B cell (primary cell): Measurements from ENCODE around the gene CCDC57. TPM values are rescaled to one million over a fixed set of nuclear protein-coding genes. Genes with fewer than 3 reads are reported as not detected.

Experiments
- ATAC-seq: fragments of 200-7000 bp; cut with Tn5 transposase; one replicate; pipeline ENCODE4 v1.10.0; 2021; ENCODE audit warnings: low read depth, mild to moderate bottlenecking, moderate number of reproducible peaks, moderate library complexity
- CTCF ChIA-PET: fragments of 350-600 bp; sonication (Branson Sonifier 250); formaldehyde crosslinking; loops from one replicate; lab custom pipeline; 2021; ENCODE audit warnings: antibody characterized with exemption, inconsistent platforms; lab: Charles Lee
- POLR2A ChIA-PET: fragments of 350-600 bp; sonication (Branson Sonifier 250); formaldehyde crosslinking; loops from one replicate; lab custom pipeline; 2021; ENCODE audit warnings: antibody characterized with exemption; lab: Charles Lee
- DNase-seq: peaks from one replicate; pipeline ENCODE4 v3.0.0; 2013
- H2AFZ ChIP-seq: 2 replicates; pipeline ENCODE4 v1.6.1; 2012; ENCODE audit warnings: mild to moderate bottlenecking, low read depth, low read length; ENCODE audit not compliant: insufficient read depth, poor library complexity, severe bottlenecking
- H3K27ac ChIP-seq, 2 donors: 1 replicate in 1 of 2; 2 replicates in 1 of 2; pipeline ENCODE4 v1.5.1; 2012 to 2013; ENCODE audit warnings: low read length in 2 of 2, mild to moderate bottlenecking in 2 of 2, moderate library complexity in 1 of 2
- H3K27me3 ChIP-seq, 4 experiments: fragments of 200-600 bp in 1 of 4; sonication (generic) in 1 of 4; replicated peaks in 1 of 4; 1 replicate in 2 of 4; 2 replicates in 2 of 4; pipeline versions ENCODE4 v1.6.1 to v1.7.0; 2013 to 2016; ENCODE audit warnings: low read length in 3 of 4, mild to moderate bottlenecking in 2 of 4, mixed read lengths in 1 of 4, moderate library complexity in 1 of 4; ENCODE audit not compliant: insufficient read depth in 4 of 4, control insufficient read depth in 3 of 4; ENCODE audit errors: control extremely low read depth in 1 of 4
- H3K36me3 ChIP-seq, 2 experiments: replicated peaks in 1 of 2; 1 replicate in 1 of 2; 2 replicates in 1 of 2; pipeline versions ENCODE4 v1.6.1 to v1.7.1; 2013; ENCODE audit warnings: low read length in 1 of 2; ENCODE audit not compliant: insufficient read depth in 2 of 2, control insufficient read depth in 1 of 2; ENCODE audit errors: control extremely low read depth in 1 of 2, extremely low read depth in 1 of 2
- H3K4me1 ChIP-seq, 2 donors: fragments of 200-600 bp in 1 of 2; sonication (generic) in 1 of 2; 1 replicate in 1 of 2; 2 replicates in 1 of 2; pipeline versions ENCODE4 v1.5.1 to v1.6.1; 2013 to 2017; ENCODE audit warnings: low read length in 2 of 2; ENCODE audit not compliant: control insufficient read depth in 2 of 2, insufficient read depth in 2 of 2
- H3K4me2 ChIP-seq: replicated peaks from 2 replicates; pipeline ENCODE3; 2012; ENCODE audit warnings: mild to moderate bottlenecking, low read depth, low read length; ENCODE audit not compliant: poor library complexity, severe bottlenecking
- H3K4me3 ChIP-seq, 5 experiments: fragments of 200-600 bp in 1 of 5; sonication (generic) in 1 of 5; 1 replicate in 3 of 5; 2 replicates in 2 of 5; pipeline versions ENCODE4 v1.5.1 to v1.7.0; 2011 to 2016; ENCODE audit warnings: low read length in 4 of 5, mild to moderate bottlenecking in 4 of 5, low read depth in 2 of 5, control low read depth in 1 of 5, moderate library complexity in 1 of 5; ENCODE audit not compliant: insufficient read depth in 1 of 5; ENCODE audit errors: control extremely low read depth in 1 of 5, extremely low read depth in 1 of 5
- H3K79me2 ChIP-seq: fragments of 200-600 bp; sonication (generic); one replicate; pipeline ENCODE4 v1.6.0; 2016; ENCODE audit warnings: low read length; ENCODE audit not compliant: control insufficient read depth, insufficient read depth
- H3K9ac ChIP-seq: fragments of 200-600 bp; sonication (generic); 2 replicates; pipeline ENCODE4 v1.6.1; 2017; ENCODE audit warnings: mild to moderate bottlenecking, low read length, moderate library complexity
- H3K9me3 ChIP-seq, 3 donors: one replicate each; pipeline versions ENCODE4 v1.6.1 to v1.7.1; 2013; ENCODE audit warnings: low read length in 2 of 3; ENCODE audit not compliant: control insufficient read depth in 2 of 3, insufficient read depth in 1 of 3; ENCODE audit errors: control extremely low read depth in 1 of 3
- H4K20me1 ChIP-seq: 2 replicates; pipeline ENCODE4 v1.6.0; 2012; ENCODE audit warnings: mild to moderate bottlenecking, low read length; ENCODE audit not compliant: insufficient read depth, control insufficient read depth, poor library complexity, severe bottlenecking
- H3K27ac Mint-ChIP-seq: one replicate; pipeline ENCODE4 v1.8.0; 2021; ENCODE audit warnings: mixed read lengths
- H3K27me3 Mint-ChIP-seq: one replicate; pipeline ENCODE4 v1.8.0; 2021; ENCODE audit warnings: mixed read lengths
- H3K4me1 Mint-ChIP-seq: one replicate; pipeline ENCODE4 v1.8.0; 2021; ENCODE audit warnings: mixed read lengths
- H3K4me3 Mint-ChIP-seq: one replicate; pipeline ENCODE4 v1.8.0; 2021; ENCODE audit warnings: mixed read lengths
- H3K9me3 Mint-ChIP-seq: one replicate; pipeline ENCODE4 v1.8.0; 2022; ENCODE audit warnings: mixed read lengths; ENCODE audit not compliant: insufficient read depth
- CTCF ChIP-seq: fragments of 200-600 bp; IDR thresholded peaks from one replicate; pipeline ENCODE4 v1.8.0; 2022; ENCODE audit warnings: antibody characterized with exemption, mild to moderate bottlenecking
- EZH2 ChIP-seq: IDR thresholded peaks from 2 replicates; pipeline ENCODE4 v1.6.1; 2012; ENCODE audit warnings: borderline replicate concordance, low read depth, mild to moderate bottlenecking, moderate library complexity, low read length; ENCODE audit not compliant: insufficient read depth, poor library complexity, severe bottlenecking
- WGBS: methylation state at CpG from one replicate; pipeline ENCODE4 v1.1.5; 2013; ENCODE audit warnings: missing lambda C conversion rate; ENCODE audit not compliant: insufficient coverage; 5-methylcytosine and 5-hydroxymethylcytosine counted together
- intact Hi-C: fragments of 100-400 bp; cut with micrococcal nuclease; formaldehyde crosslinking; loops from one replicate; pipeline ENCODE4 v1.10.0; 2022
- polyA plus RNA-seq: library from polyadenylated mRNA; depleted of rRNA; stranded (reverse); fragments of >200 nt; gene quantifications from 2 replicates; pipeline ENCODE4 v1.2.3, GENCODE V29; 2012
- total RNA-seq, 2 donors: library from RNA; stranded (reverse); fragments of 120-200 nt in 1 of 2; gene quantifications; 1 replicate in 1 of 2; 2 replicates in 1 of 2; pipeline versions ENCODE4 v1.2.3 to v1.2.4, GENCODE V29; 2013 to 2022

Gene CCDC57
- total and polyA plus RNA-seq, 2 donors (not counting 1 experiment from before 2014, with no cell fraction given) = 49.7 to 67.2 TPM

- Histone ChIP-seq H3K27ac (no peak overlapping the region), H3K4me2 (no peak overlapping the region), H4K20me1 (no peaks in the 10 kb centered on the region), H3K36me3 (no peaks in the 10 kb centered on the region), H2AFZ (no peak overlapping the region), H3K9ac (no peak overlapping the region), H3K4me3 (no peak overlapping the region), H3K9me3 (no peaks in the 10 kb centered on the region), H3K27me3 (no peaks in the 10 kb centered on the region), H3K4me1 (no peaks in the 10 kb centered on the region), H3K79me2 (no peaks in the 10 kb centered on the region)
- ChIA-PET POLR2A (interaction anchor here (0.7 kb wide), 1 partner anchor 9 kb away, joined by 6 read pairs; no protein-coding TSS in a partner anchor), CTCF (no interaction called here)
- 87% methylated on average over 6 of the region's 6 CpGs for WGBS
- TF ChIP-seq CTCF = no peak
- TF ChIP-seq EZH2 = no peak
- ATAC-seq (no peak), DNase-seq (no peak)
- no peaks in the 10 kb centered on the region for H3K27me3 Mint-ChIP-seq
- H3K27ac Mint-ChIP-seq = no peak overlapping the region
- H3K9me3 Mint-ChIP-seq = no peaks in the 10 kb centered on the region
- H3K4me1 Mint-ChIP-seq = no peaks in the 10 kb centered on the region
- intact Hi-C loops = no loop called here
- no peak overlapping the region for H3K4me3 Mint-ChIP-seq
Observed at GRCh38 chr17:82116246-82116645, 96.4 kb downstream of the CCDC57 start.

GRCh38 chr17:82114872-82115271 lies 97.8 kb downstream of the CCDC57 start:
- H3K4me1 ChIP-seq = no peaks in the 10 kb centered on the region
- CTCF ChIA-PET = no interaction called here

More at GRCh38 chr17:82114872-82115271, 97.8 kb downstream of the CCDC57 start:
- H3K27ac ChIP-seq = no peak overlapping the region
- H3K4me2 ChIP-seq = no peak overlapping the region
- WGBS = 95% methylated on average over 4 of the region's 9 CpGs
- intact Hi-C loops = no loop called here
- no peaks in the 10 kb centered on the region for H3K27me3 ChIP-seq
- H3K9ac ChIP-seq = no peak overlapping the region
- POLR2A ChIA-PET = no interaction called here
- H3K9me3 ChIP-seq = no peaks in the 10 kb centered on the region
- no peaks in the 10 kb centered on the region for H3K9me3 Mint-ChIP-seq
- no peaks in the 10 kb centered on the region for H4K20me1 ChIP-seq
- ATAC-seq (no peak), DNase-seq (no peak)
- no peak overlapping the region for H3K4me3 ChIP-seq
- no peaks in the 10 kb centered on the region for H3K36me3 ChIP-seq
- no peaks in the 10 kb centered on the region for H3K79me2 ChIP-seq
- no peaks in the 10 kb centered on the region for H3K4me1 Mint-ChIP-seq
- no peak overlapping the region for H3K27ac Mint-ChIP-seq
- no peak overlapping the region for H3K4me3 Mint-ChIP-seq
- no peaks in the 10 kb centered on the region for H3K27me3 Mint-ChIP-seq
- no peak overlapping the region for H2AFZ ChIP-seq
- TF ChIP-seq EZH2 = no peak
- TF ChIP-seq CTCF = no peak
